Activated gamma-delta T cell (primary cell): ENCODE measurements around the gene DHFR2.
"Not testable (repeated sequence)": the region's sequence is repeated elsewhere in the genome, so short reads cannot be mapped to it uniquely, and the experiment has no call there.

Experiments used
- DNase-seq: peaks from one replicate; lab custom pipeline; 2025; lab: John Stamatoyannopoulos, UW
- total RNA-seq, 2 donors: gene quantifications; one replicate each; lab custom pipeline; 2026; lab: John Stamatoyannopoulos, UW

Gene DHFR2
- total RNA-seq = 22.1 reads per million in 2 donors

DNA sequence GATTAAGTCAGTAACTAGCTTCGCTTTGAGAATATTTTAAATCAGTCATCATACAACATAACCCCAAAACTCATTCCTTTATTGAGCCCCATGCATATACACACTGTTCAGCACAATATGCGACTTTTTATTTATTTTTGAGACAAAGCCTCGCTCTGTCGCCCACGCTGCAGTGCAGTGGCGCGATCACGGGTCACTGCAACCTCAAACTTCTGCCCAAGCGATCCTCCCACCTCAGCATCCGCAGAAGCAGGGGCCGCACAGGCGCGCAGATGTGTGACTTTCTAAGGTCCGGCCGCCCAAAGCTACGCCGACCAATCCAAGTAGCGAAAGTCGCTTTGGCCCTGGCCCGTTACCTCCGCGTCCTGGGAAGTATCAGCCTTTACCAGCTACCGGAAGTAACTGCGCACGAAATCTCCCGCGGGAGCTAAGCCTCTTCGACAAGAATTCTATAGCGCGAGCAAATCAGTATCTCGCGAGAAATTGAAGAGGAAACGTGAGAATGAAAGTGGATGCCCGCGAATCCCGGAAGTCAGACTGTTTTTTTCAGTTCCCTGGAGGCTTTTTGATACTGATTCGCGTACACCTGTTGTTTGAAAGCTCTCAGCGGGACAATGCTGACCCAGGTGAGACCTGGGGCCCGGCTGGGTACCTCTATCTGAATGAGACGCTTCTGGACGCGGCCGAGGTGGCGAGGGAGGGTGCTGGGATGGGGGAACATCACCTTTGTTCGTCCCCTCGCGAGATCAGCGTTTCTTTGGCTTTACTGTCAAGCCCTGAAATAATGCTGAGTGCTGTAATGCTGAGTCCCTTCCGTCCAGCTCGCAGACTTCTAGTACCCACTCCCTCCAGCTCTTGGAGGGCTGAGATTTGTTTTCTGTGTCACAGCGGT lies at the start of gene DHFR2, which contains the start of gene NSUN3:
TSS of gene DHFR2 (minus strand) at position 404 of the 892 bp plus-strand sequence. CDS start 1,405 bp downstream, outside the sequence.
TSS of gene NSUN3 (plus strand) at position 549 of the 892 bp plus-strand sequence. CDS start at position 615, 66 bp downstream.
- peak; percentile 18 for DNase-seq

DNA sequence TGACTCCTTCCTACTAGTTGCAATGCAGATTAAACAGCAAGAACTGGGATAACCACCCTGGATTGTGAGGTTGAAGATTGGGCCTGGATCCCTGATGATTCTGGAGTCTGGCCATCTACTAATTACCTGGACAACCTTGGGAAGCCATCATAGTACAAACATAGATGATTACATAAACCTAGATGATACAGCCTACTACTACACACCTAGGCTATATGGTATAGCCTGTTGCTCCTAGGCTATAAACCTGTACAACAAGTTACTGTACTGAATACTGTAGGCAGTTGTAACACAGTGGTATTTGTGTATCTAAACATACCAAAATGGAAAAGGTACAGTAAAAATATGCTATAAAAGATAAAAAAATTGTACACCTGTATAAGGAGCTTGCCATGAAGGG lies 48.1 kb upstream of the DHFR2 start:
- DNase-seq = no peak

- DNase-seq = not testable (repeated sequence)
These were observed 47.5 kb upstream of the DHFR2 start for GRCh38 chr3:94110232-94110631.

DNA sequence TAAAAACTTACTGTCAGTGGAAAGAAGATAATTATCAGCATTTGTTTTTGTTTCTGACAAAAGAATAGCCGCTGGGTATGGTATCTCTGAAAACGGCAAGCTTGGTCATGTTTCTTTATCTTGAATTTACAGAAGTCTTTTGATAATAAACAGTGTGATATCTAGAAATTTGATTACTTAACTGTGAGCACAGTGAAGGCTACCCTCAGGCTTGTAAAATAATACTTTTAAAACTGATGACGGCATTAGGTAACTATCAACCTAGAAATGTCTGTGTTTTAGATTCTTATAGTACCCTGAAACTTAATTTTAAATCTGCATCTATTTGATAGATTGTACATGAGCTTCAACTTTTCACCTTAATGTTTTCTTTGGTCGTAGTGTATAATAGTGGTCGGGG lies 43.6 kb upstream of the DHFR2 start:
- DNase-seq = no peak

- DNase-seq = no peak
These were observed 39.1 kb upstream of the DHFR2 start for GRCh38 chr3:94101860-94102259.

DNA sequence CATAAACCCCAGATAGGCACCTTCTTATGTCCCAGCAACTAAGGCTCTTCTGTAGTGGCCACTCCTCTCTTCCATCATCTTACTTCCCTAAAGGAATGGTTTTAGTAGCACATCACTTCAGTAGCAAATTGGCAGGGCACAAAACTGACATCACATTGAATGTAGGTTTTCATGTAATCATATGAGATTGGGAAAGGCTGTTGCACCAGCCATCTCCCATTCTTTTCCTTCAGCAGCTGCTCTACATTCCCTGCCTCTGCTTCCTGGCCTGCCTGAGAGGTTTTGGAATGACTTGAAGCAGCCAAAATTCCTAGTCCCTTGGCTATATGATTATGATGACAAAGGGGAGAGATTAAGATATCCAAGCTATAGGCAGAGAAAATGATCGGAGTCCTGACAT lies 36.6 kb upstream of the DHFR2 start:
- no peak for DNase-seq

- no peak for DNase-seq
These were observed 35.7 kb upstream of the DHFR2 start for GRCh38 chr3:94098452-94098851.

DNA sequence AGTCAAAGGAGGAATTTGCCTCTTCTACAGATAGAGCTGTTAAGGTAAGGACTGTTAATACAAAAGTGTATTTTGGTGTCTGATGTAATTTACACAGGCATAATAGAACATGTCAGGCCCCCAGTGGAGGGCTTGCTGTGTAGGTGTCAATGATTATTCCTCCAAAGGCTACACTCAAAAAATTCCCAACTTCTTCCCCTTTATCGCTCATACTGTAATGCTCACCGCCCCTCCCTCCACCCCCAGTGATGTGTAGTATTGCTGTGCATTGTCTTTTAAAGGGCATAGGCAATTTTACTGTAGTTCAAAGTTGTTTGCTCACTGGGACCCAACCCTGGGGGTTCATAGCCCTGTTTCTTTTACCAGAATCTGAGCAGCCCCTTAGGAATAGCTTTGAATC lies 32.4 kb upstream of the DHFR2 start:
- no peak for DNase-seq

GRCh38 chr3:94093151-94093550 lies 30.4 kb upstream of the DHFR2 start:
- DNase-seq = no peak

DNA sequence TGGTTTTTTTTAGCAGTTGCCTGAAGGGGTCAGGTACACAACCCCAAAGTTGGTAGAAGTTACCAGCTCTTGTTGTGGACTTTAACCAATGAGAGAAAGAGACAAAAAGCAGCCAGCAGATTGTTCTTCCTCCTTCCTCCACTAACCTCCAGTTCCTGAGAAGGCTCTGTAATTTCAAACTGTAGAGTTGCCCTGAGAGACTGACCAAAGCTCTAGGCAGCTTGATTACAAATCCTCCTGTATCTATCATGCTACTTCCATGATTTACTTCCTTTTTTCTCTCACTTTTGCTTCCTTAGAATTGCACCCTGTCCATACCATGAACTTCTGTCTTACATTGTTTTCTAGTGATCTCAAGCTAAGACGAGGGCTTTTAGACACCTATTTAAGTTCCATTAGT lies 29.4 kb upstream of the DHFR2 start:
- DNase-seq = no peak

GRCh38 chr3:94089126-94089525 lies 26.4 kb upstream of the DHFR2 start:
- DNase-seq = no peak

- DNase-seq = no peak
These were observed 20.5 kb upstream of the DHFR2 start for GRCh38 chr3:94083261-94083660.

DNA sequence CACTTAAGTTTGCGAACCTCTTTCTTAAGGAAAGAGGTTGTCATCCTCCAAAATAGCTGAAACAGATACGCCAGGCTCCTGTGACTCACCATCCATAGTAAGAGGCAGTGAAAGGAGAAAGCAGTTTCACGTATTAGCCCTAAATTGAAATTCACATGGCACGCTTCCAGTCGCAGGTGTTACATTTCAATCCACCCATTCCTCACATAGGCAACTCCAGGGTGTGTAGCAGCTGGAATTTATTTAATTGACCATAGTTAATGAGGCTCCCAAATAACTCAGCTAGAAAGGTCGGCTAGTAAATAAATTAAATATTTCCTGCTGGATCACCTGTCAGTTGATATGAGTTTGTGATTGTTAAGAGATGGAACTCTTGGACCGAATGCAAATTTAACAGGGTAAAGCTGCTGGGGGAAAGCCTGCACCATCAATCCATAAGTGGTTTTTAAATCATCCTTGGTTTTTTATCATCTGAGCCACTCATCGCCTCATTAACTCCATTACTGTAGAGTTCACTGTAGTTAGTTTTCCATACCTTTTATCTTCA lies 19.7 kb upstream of the DHFR2 start:
- no peak for DNase-seq

GRCh38 chr3:94081884-94082283 lies 19.2 kb upstream of the DHFR2 start:
- no peak for DNase-seq

DNA sequence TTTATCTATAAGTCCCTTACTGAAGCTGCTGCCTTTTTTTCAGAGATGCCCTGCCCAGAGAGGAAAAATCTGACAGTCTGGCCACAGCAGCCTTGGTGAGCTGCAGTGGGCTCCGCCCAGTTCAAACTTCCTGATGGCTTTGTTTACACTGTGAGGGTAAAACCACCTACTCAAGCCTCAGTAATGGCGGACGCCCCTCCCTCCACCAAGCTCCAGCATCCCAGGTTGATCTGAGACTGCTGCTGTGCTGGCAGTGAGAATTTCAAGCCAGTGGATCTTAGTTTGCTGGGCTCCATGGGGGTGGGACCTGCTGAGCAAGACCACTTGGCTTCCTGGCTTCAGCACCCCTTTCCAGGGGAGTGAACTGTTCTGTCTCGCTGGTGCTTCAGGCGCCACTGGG lies 17.8 kb upstream of the DHFR2 start:
- DNase-seq = not testable (repeated sequence)

- no peak for DNase-seq
These were observed 13.3 kb upstream of the DHFR2 start for GRCh38 chr3:94076055-94076454.

- no peak for DNase-seq
These were observed 9.1 kb upstream of the DHFR2 start for GRCh38 chr3:94071713-94072284.

DNA sequence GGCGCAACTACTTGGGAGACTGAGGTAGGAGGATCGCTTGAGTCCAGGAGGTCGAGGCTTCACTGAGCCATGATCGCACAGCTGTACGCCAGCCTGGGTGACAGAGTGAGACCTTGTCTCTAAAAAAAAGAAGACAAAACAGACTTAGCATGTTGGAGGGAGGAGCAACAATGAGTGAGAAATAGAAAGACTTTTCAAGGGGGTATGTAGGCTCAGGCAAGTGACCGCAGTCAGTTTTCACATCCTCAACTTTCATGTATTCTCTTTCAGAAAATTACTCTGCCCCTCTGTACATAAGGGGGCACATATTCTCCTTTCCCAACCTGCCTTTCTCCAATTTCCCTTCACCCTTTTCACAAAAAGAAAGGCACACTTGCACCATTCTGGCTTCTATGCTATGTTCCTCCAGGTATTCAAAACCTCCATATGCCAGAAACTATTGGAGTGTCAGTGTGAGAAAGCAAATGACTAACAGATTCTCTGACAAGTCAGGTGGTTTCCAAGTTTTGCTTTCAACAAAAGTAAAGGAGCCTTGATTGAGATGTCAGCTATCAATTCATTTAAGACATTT lies 7.7 kb upstream of the DHFR2 start:
- no peak for DNase-seq

GRCh38 chr3:94069194-94069813 lies 6.6 kb upstream of the DHFR2 start:
- no peak for DNase-seq

DNA sequence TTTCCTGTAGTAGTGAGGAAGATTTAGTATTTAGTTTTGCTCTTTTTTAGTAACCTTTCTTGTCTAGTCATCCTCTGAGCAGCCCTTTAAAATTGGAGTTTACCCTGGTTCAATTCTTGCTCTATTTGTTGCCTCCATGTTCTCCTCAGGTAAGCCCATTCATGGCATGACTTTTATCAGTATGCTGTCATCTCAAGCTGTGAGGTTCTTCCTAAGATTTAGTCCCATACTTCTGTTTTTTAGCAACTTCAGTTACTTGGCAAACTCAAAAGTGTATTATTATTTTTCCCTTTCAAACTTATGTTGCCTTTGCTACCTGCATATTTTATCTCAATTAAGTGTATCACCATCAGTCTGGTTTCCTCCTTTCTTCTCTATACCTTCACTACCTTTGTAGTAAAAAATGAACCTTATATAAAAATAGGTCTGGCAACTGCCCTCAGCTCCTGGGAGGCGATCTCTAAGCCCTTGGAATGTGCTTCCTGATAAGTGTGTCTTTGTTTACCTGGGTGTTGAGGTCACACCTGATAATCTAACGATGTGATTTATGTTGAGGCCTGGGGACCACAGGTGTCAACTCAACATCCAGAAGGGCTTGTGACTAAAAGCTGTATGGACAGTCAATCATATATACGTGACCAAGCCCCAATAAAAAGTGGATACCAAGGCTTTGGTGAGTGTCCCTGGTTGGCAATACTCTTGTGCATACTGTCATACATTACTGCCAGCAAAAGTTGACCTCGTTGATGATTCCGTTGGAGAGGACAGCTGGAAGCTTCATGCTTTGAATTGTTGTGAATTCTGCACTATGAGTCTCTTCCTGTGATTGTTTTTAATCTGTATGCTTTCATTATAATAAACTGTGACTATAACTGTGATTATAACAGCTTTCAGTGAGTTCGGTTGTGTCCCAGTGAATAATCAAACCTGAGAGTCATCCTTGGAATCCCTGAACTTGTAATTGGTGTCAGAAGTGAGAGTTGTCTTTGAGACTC lies 4.1 kb upstream of the DHFR2 start:
- DNase-seq = no peak
